ENCODE data around the gene FSCN2.
A peak's percentile ranks its signal among the peaks of the same experiment; 100 is the strongest.

The FSCN2 gene

DNA sequence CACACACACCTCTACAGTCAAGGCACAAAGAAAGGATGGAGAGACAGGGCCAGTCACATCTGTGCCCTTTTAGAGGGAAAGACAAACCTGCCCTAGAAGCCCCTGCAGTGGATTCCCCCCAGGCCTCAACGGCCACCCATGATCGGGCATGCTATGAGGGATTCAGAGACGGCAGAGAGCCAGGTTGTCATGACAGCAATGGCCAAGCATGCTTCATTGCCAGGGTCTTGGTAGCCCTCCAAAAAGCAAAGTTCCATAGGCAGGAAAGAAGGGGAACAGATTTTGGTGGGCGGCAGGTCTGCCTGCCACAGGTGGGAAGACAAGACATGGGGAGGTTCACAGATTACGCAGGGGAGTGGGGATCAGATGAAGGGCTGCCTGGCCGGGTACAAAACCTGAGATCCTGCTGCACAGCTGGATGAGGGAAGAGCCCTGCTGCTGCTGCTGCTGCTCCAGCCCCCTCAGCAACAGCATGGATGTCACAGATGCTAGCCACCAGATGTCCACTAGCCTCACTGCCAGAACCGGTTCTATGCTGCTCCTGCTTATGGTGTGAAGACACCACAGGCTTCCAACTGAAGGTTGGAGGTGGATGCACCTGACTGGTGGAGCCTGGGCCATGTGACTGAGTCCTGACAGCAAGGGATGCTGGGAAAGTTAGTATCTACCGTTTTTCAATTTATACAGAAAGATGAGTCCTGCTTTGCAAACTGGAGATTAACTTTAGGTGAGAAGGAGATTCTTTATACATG lies 33.4 kb upstream of the FSCN2 start:
- H3K27ac ChIP-seq (ENCODE audit: low read length): no peak overlapping the region
- H3K27me3 ChIP-seq (replicated peaks; ENCODE audit: insufficient read depth, low read length): peaks cover 89% of the 10 kb centered on the region
- TF ChIP-seq EZH2phosphoT487 (IDR thresholded peaks at IDR 0.05; ENCODE audit: low read length): no peak
- no peak for TF ChIP-seq EZH2 (optimal IDR thresholded peaks at IDR 0.05; ENCODE audit: low read depth, low read length)
- no peak for TF ChIP-seq CTCF (IDR thresholded peaks at IDR 0.05; ENCODE audit: low read length)
- no peak for DNase-seq
- no peaks in the 10 kb centered on the region for H3K79me2 ChIP-seq (ENCODE audit: low read length)
- peak overlapping the region; percentile 24 for H3K4me3 ChIP-seq (ENCODE audit: low read length)
- no peak overlapping the region; the same call in 1 of the 2 replicates for H3K9ac ChIP-seq (ENCODE audit: low read length)
- H3K9me3 ChIP-seq (replicated peaks; ENCODE audit: insufficient read depth, low read length): no peaks in the 10 kb centered on the region
- no peaks in the 10 kb centered on the region for H3F3A ChIP-seq (ENCODE audit: insufficient read depth, low read length)
- no peaks in the 10 kb centered on the region for H4K20me1 ChIP-seq (ENCODE audit: insufficient read depth, low read length)
- no peaks in the 10 kb centered on the region for H3K9me2 ChIP-seq (replicated peaks; ENCODE audit: insufficient read depth, low read length)
- peaks cover 6% of the 10 kb centered on the region; the same call in 1 of the 2 replicates for H3K4me1 ChIP-seq (ENCODE audit: low read length)
- no peaks in the 10 kb centered on the region for H3K36me3 ChIP-seq (replicated peaks; ENCODE audit: insufficient read depth, low read length)
- peak overlapping the region; percentile 65 for H2AFZ ChIP-seq (ENCODE audit: low read length)
- H3K4me2 ChIP-seq (ENCODE audit: low read depth, low read length): peak overlapping the region; percentile 65

DNA sequence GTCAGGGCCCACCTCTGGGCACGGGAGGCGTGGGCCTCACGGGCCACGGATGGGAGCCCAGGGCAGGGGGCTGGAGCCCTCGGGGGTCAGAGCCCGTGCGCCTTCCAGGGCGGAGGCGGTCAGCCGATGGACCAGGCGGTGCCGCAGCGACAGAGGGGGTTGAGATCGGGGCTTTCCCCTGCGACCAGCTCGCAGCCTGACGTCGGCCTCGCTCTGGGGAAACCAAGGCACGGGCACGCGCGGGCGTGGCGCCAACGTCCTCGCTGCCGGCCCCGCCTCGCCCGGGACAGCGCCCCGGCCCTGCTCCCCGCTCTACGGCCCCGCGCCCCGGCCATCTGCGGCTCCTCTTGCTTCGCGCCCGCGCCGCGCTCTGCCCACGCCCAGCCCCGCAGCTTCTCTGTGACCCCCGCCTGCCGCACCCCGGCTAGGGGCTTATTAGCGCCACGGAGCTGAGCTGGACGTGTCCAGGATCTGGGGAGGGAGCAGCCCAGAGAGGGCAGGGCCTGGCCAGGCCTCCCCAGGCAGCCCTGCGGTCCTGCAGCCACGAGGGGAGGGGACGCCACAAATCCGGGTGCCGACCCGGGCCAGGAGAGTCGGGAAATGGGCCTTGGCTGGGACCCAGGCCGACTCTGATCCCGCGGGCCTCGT lies 29.1 kb upstream of the FSCN2 start:
- Histone ChIP-seq H3K27ac (ENCODE audit: low read length) (no peak overlapping the region), H4K20me1 (ENCODE audit: insufficient read depth, low read length) (no peaks in the 10 kb centered on the region), H3K9me2 (replicated peaks; ENCODE audit: insufficient read depth, low read length) (no peaks in the 10 kb centered on the region), H3K9me3 (replicated peaks; ENCODE audit: insufficient read depth, low read length) (no peaks in the 10 kb centered on the region), H3F3A (ENCODE audit: insufficient read depth, low read length) (no peaks in the 10 kb centered on the region), H3K36me3 (replicated peaks; ENCODE audit: insufficient read depth, low read length) (no peaks in the 10 kb centered on the region), H3K4me2 (ENCODE audit: low read depth, low read length) (no peak overlapping the region), H3K4me3 (ENCODE audit: low read length) (no peak overlapping the region), H3K79me2 (ENCODE audit: low read length) (no peaks in the 10 kb centered on the region), H3K9ac (ENCODE audit: low read length) (no peak overlapping the region), H3K4me1 (ENCODE audit: low read length) (peaks cover 6% of the 10 kb centered on the region; the same call in 1 of the 2 replicates), H2AFZ (ENCODE audit: low read length) (no peak overlapping the region), H3K27me3 (replicated peaks; ENCODE audit: insufficient read depth, low read length) (peaks cover 91% of the 10 kb centered on the region)
- TF ChIP-seq EZH2 (optimal IDR thresholded peaks at IDR 0.05; ENCODE audit: low read depth, low read length): no peak
- TF ChIP-seq CTCF (IDR thresholded peaks at IDR 0.05; ENCODE audit: low read length): no peak
- TF ChIP-seq EZH2phosphoT487 (IDR thresholded peaks at IDR 0.05; ENCODE audit: low read length): no peak
- no peak for DNase-seq

DNA sequence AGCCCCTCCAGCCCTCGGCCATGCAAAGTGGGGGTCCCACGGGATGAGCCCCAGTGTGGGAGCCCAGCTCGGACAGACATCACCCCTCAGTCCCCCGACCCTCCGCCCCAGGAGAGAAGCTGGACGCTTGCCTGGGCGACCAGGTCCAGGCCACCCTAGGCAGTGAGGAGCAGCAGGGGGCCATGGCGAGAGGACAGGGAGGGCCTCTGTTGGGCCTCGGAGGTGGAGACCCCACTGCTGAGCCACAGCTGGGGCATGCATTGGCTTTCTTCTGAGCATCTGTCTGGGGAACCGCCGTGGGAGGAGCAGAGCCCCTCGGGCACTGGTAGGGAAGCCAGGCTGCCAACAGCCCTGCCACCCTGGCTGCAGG lies 28.6 kb upstream of the FSCN2 start:
- Histone ChIP-seq H3F3A (ENCODE audit: insufficient read depth, low read length) (no peaks in the 10 kb centered on the region), H3K9ac (ENCODE audit: low read length) (no peak overlapping the region), H3K36me3 (replicated peaks; ENCODE audit: insufficient read depth, low read length) (no peaks in the 10 kb centered on the region), H2AFZ (ENCODE audit: low read length) (no peak overlapping the region), H3K4me2 (ENCODE audit: low read depth, low read length) (no peak overlapping the region), H3K27ac (ENCODE audit: low read length) (no peak overlapping the region), H3K4me3 (ENCODE audit: low read length) (no peak overlapping the region), H3K9me2 (replicated peaks; ENCODE audit: insufficient read depth, low read length) (no peaks in the 10 kb centered on the region), H3K79me2 (ENCODE audit: low read length) (no peaks in the 10 kb centered on the region), H3K4me1 (ENCODE audit: low read length) (peaks cover 5% of the 10 kb centered on the region; the same call in 1 of the 2 replicates), H3K9me3 (replicated peaks; ENCODE audit: insufficient read depth, low read length) (no peaks in the 10 kb centered on the region), H3K27me3 (replicated peaks; ENCODE audit: insufficient read depth, low read length) (peaks cover 91% of the 10 kb centered on the region), H4K20me1 (ENCODE audit: insufficient read depth, low read length) (no peaks in the 10 kb centered on the region)
- no peak for DNase-seq
- TF ChIP-seq EZH2phosphoT487 (IDR thresholded peaks at IDR 0.05; ENCODE audit: low read length): no peak

GRCh38 chr17:81500047-81500446 lies 28.1 kb upstream of the FSCN2 start:
- Histone ChIP-seq H3K4me1 (ENCODE audit: low read length) (peaks cover under 1% of the 10 kb centered on the region; the same call in 1 of the 2 replicates), H4K20me1 (ENCODE audit: insufficient read depth, low read length) (no peaks in the 10 kb centered on the region), H3K27ac (ENCODE audit: low read length) (no peak overlapping the region), H3F3A (ENCODE audit: insufficient read depth, low read length) (no peaks in the 10 kb centered on the region), H2AFZ (ENCODE audit: low read length) (no peak overlapping the region), H3K27me3 (replicated peaks; ENCODE audit: insufficient read depth, low read length) (peaks cover 91% of the 10 kb centered on the region), H3K4me2 (ENCODE audit: low read depth, low read length) (no peak overlapping the region), H3K9ac (ENCODE audit: low read length) (no peak overlapping the region), H3K9me2 (replicated peaks; ENCODE audit: insufficient read depth, low read length) (no peaks in the 10 kb centered on the region), H3K4me3 (ENCODE audit: low read length) (no peak overlapping the region), H3K9me3 (replicated peaks; ENCODE audit: insufficient read depth, low read length) (no peaks in the 10 kb centered on the region), H3K79me2 (ENCODE audit: low read length) (no peaks in the 10 kb centered on the region), H3K36me3 (replicated peaks; ENCODE audit: insufficient read depth, low read length) (no peaks in the 10 kb centered on the region)
- TF ChIP-seq CTCF (IDR thresholded peaks at IDR 0.05; ENCODE audit: low read length): no peak
- no peak for DNase-seq

Measured in MM.1S (cell line).